K562 (cell line): ENCODE data around the gene DGKE. TPM values are rescaled to one million over a fixed set of nuclear protein-coding genes. Genes with fewer than 3 reads are reported as not detected.

Experiments used
- BCOR ChIP-seq: fragments of 450-650 bp; IDR thresholded peaks from 2 replicates; pipeline ENCODE4 v1.6.1; 2016
- BDP1 ChIP-seq: IDR thresholded peaks from 3 replicates; pipeline ENCODE4 v1.6.1; 2011; ENCODE audit not compliant: insufficient read length, insufficient read depth
- CBX3 ChIP-seq, 2 experiments: IDR thresholded peaks; 1 replicate in 1 of 2; 2 replicates in 1 of 2; pipeline ENCODE4 v1.6.1; 2012; ENCODE audit warnings: inconsistent platforms in 2 of 2, low read length in 2 of 2, borderline replicate concordance in 1 of 2, control low read depth in 1 of 2
- CREB5 ChIP-seq: fragments of 250-450 bp; sonication (Bioruptor Pico); IDR thresholded peaks from 2 replicates; pipeline ENCODE4 v1.5.0; 2020; ENCODE audit warnings: mild to moderate bottlenecking
- FUS ChIP-seq: fragments of 200-400 bp; formaldehyde crosslinking; optimal IDR thresholded peaks from 2 replicates; pipeline ENCODE3; 2017; ENCODE audit warnings: low read depth, low read length
- NONO ChIP-seq, 2 experiments: fragments of 200-400 bp in 1 of 2; fragments of 450-650 bp in 1 of 2; formaldehyde crosslinking in 1 of 2; IDR thresholded peaks; 2 replicates each; pipeline ENCODE4 v1.6.1; 2017; ENCODE audit warnings: low read depth in 2 of 2, mild to moderate bottlenecking in 2 of 2, moderate library complexity in 2 of 2, low read length in 1 of 2
- PHF20 ChIP-seq: fragments of 450-650 bp; IDR thresholded peaks from 2 replicates; pipeline ENCODE4 v1.6.1; 2018; ENCODE audit not compliant: partially characterized antibody
- RAD51 ChIP-seq: fragments of 450-650 bp; IDR thresholded peaks from 2 replicates; pipeline ENCODE4 v1.7.1; 2016; ENCODE audit warnings: low read depth, mild to moderate bottlenecking, borderline replicate concordance
- RCOR1 ChIP-seq, 2 experiments: IDR thresholded peaks; 2 replicates each; pipeline ENCODE4 v1.6.1; 2012; ENCODE audit warnings: low read depth in 2 of 2, low read length in 2 of 2, borderline replicate concordance in 1 of 2, improper control_type of control experiment in 1 of 2
- SIN3B ChIP-seq: fragments of 450-650 bp; IDR thresholded peaks from 2 replicates; pipeline ENCODE4 v1.6.1; 2017; ENCODE audit warnings: low read depth, mild to moderate bottlenecking, moderate library complexity
- SIRT6 ChIP-seq: IDR thresholded peaks from one replicate; pipeline ENCODE4 v1.6.1; 2012; ENCODE audit warnings: low read depth, mild to moderate bottlenecking, control low read depth, inconsistent platforms, low read length, moderate library complexity
- SMC3 ChIP-seq: conservative IDR thresholded peaks from 2 replicates; pipeline ENCODE4 v1.6.1; 2011; ENCODE audit warnings: low read depth, low read length, improper control_type of control experiment; ENCODE audit not compliant: insufficient read depth
- VEZF1 ChIP-seq: fragments of 200-800 bp; sonication (Bioruptor generic); IDR thresholded peaks from 2 replicates; pipeline ENCODE4 v1.6.1; 2017; ENCODE audit warnings: missing genetic modification characterization, missing compliant biosample characterization
- ZBTB17 ChIP-seq: fragments of 450-650 bp; formaldehyde crosslinking; IDR thresholded peaks from 2 replicates; pipeline ENCODE4 v1.4.0; 2020; ENCODE audit warnings: mild to moderate bottlenecking
- ZNF175 ChIP-seq: fragments of 200-800 bp; sonication (Bioruptor generic); IDR thresholded peaks from 2 replicates; pipeline ENCODE4 v1.6.1; 2016; ENCODE audit warnings: low read depth, mild to moderate bottlenecking, missing genetic modification characterization, missing compliant biosample characterization
- ZNF274 ChIP-seq: IDR thresholded peaks from 2 replicates; pipeline ENCODE4 v1.6.1; 2011; ENCODE audit warnings: low read depth, mild to moderate bottlenecking, low read length, moderate library complexity, borderline replicate concordance
- ZNF395 ChIP-seq: fragments of 200-800 bp; sonication (Bioruptor generic); IDR thresholded peaks from 2 replicates; pipeline ENCODE4 v1.6.1; 2017; ENCODE audit warnings: missing genetic modification characterization, missing compliant biosample characterization
- ZNF785 ChIP-seq: fragments of 250-450 bp; sonication (Bioruptor Pico); IDR thresholded peaks from 2 replicates; pipeline ENCODE4 v1.4.0; 2020; ENCODE audit warnings: mild to moderate bottlenecking
- ZSCAN29 ChIP-seq: fragments of 450-650 bp; IDR thresholded peaks from 2 replicates; pipeline ENCODE4 v1.6.1; 2017
- polyA plus RNA-seq, 8 experiments: library from polyadenylated mRNA; depleted of rRNA in 4 of 8; stranded (reverse) in 5 of 8; unstranded in 3 of 8; fragments of >200 nt; fragmentation: Nextera tagmentation in 2 of 8; fragmentation: Illumina TruSeq in 1 of 8; extraction: Ambion mirVana in 2 of 8; extraction: Trizol in 1 of 8; gene quantifications; 2 replicates each; pipeline versions ENCODE4 v1.2.1 to v1.2.3, GENCODE V29; 2011 to 2014; ENCODE audit warnings: inconsistent platforms in 1 of 8, missing spikeins in 1 of 8
- total RNA-seq, 7 experiments: library from RNA; depleted of rRNA in 6 of 7; stranded (reverse); fragments of >200 nt in 6 of 7; fragmentation: Illumina TruSeq in 2 of 7; extraction: Trizol in 2 of 7; gene quantifications; 2 replicates each; pipeline versions ENCODE4 v1.2.1 to v1.2.3, GENCODE V29; 2011 to 2021; ENCODE audit warnings: low replicate concordance in 1 of 7

The DGKE gene
- total and polyA plus RNA-seq, 9 of the 15 experiments (the other 6 are each of a cell fraction or from before 2014, with no cell fraction given): 1.3 to 9.9 (median 5.9) TPM

GRCh38 chr17:56833057-56833808 lies 718 bp upstream of the DGKE start (continued):
- TF ChIP-seq ZNF175 (CRISPR knock-in tag) (no peak), PHF20 (peak; percentile 17), SMC3 (no peak), BDP1 (no peak), FUS (peak; percentile 7), ZSCAN29 (no peak), BCOR (peak; percentile 49; the same call in 1 of the 2 replicates), NONO (IDR thresholded peaks at IDR 0.05; ENCODE audit: low read depth in 2 of 2, low read length in 1 of 2) (peak in 1 of 2 experiments; percentile 71; a peak in 2 of 4 replicates), ZNF395 (CRISPR knock-in tag) (peak; percentile 27; the same call in 1 of the 2 replicates), ZBTB17 (CRISPR knock-in tag) (no peak), RAD51 (no peak), RCOR1 (IDR thresholded peaks at IDR 0.05; ENCODE audit: borderline replicate concordance in 1 of 2, low read depth in 2 of 2, low read length in 2 of 2) (0 out of 4 replicates have a peak, but pooled peaks of 1 of the 2 experiments have one; percentile 22), SIRT6 (no peak), ZNF785 (no peak), ZNF274 (no peak), SIN3B (peak; percentile 61), CBX3 (IDR thresholded peaks at IDR 0.05; ENCODE audit: borderline replicate concordance in 1 of 2, low read length in 2 of 2) (no peak), CREB5 (CRISPR knock-in tag) (no peak), VEZF1 (peak; percentile 64)
